Liver (tissue), 9 donors: ENCODE results near the gene EMX1. TPM values are rescaled to one million over a fixed set of nuclear protein-coding genes. Genes with fewer than 3 reads are reported as not detected.

Source experiments
- DNase-seq: peaks from one replicate; pipeline ENCODE4 v3.0.0-alpha.2; 2017; ENCODE audit warnings: low spot score
- H3K27ac ChIP-seq, 2 donors: one replicate each; pipeline ENCODE4 v1.7.0; 2013; ENCODE audit warnings: inconsistent platforms in 2 of 2, low read length in 2 of 2, control low read depth in 1 of 2, low read depth in 1 of 2, mild to moderate bottlenecking in 1 of 2
- H3K27me3 ChIP-seq, 4 donors: one replicate each; pipeline versions ENCODE4 v1.6.1 to v1.7.0; 2013; ENCODE audit warnings: low read length in 3 of 4, inconsistent platforms in 1 of 4, mild to moderate bottlenecking in 1 of 4, moderate library complexity in 1 of 4; ENCODE audit not compliant: control insufficient read depth in 4 of 4, insufficient read depth in 4 of 4
- H3K36me3 ChIP-seq, 4 donors: one replicate each; pipeline versions ENCODE4 v1.6.1 to v1.7.0; 2013; ENCODE audit warnings: low read length in 3 of 4, mild to moderate bottlenecking in 3 of 4, low read depth in 1 of 4, moderate library complexity in 1 of 4; ENCODE audit not compliant: control insufficient read depth in 4 of 4, insufficient read depth in 3 of 4
- H3K4me1 ChIP-seq, 4 donors: one replicate each; pipeline versions ENCODE4 v1.6.1 to v1.7.0; 2013; ENCODE audit warnings: low read length in 3 of 4, mild to moderate bottlenecking in 3 of 4, moderate library complexity in 1 of 4; ENCODE audit not compliant: control insufficient read depth in 4 of 4, insufficient read depth in 4 of 4
- H3K4me3 ChIP-seq, 3 donors: one replicate each; pipeline versions ENCODE4 v1.6.1 to v1.7.0; 2013; ENCODE audit warnings: low read length in 3 of 3, control low read depth in 1 of 3, low read depth in 1 of 3, mild to moderate bottlenecking in 1 of 3
- H3K9ac ChIP-seq, 2 donors: one replicate each; pipeline ENCODE4 v1.7.0; 2013; ENCODE audit warnings: low read length in 2 of 2, mild to moderate bottlenecking in 2 of 2, moderate library complexity in 2 of 2, control low read depth in 1 of 2, low read depth in 1 of 2
- H3K9me3 ChIP-seq, 4 donors: one replicate each; pipeline versions ENCODE4 v1.6.1 to v1.7.0; 2013; ENCODE audit warnings: low read length in 3 of 4; ENCODE audit not compliant: control insufficient read depth in 4 of 4
- ATF3 ChIP-seq: IDR thresholded peaks from 2 replicates; pipeline ENCODE4 v1.6.1; 2016; ENCODE audit warnings: antibody characterized with exemption
- CTCF ChIP-seq: fragments of 150-350 bp; IDR thresholded peaks from 2 replicates; pipeline ENCODE4 v1.5.1; 2017; ENCODE audit warnings: improper control_type of control experiment, low read depth, low read length; ENCODE audit not compliant: missing input control
- EGR1 ChIP-seq, 2 donors: IDR thresholded peaks; 2 replicates each; pipeline ENCODE4 v1.6.1; 2016 to 2018; ENCODE audit warnings: antibody characterized with exemption in 2 of 2, low read depth in 2 of 2
- FOXA1 ChIP-seq: IDR thresholded peaks from 2 replicates; pipeline ENCODE4 v1.6.1; 2016; ENCODE audit warnings: antibody characterized with exemption
- FOXA2 ChIP-seq: IDR thresholded peaks from 2 replicates; pipeline ENCODE4 v1.6.1; 2016; ENCODE audit warnings: antibody characterized with exemption
- GABPA ChIP-seq, 2 donors: IDR thresholded peaks in 1 of 2; conservative IDR thresholded peaks in 1 of 2; 2 replicates each; pipeline ENCODE4 v1.6.1; 2016; ENCODE audit warnings: antibody characterized with exemption in 2 of 2, mild to moderate bottlenecking in 1 of 2, moderate library complexity in 1 of 2
- HNF4A ChIP-seq, 2 donors: conservative IDR thresholded peaks; 2 replicates each; pipeline ENCODE4 v1.6.1; 2016; ENCODE audit warnings: antibody characterized with exemption in 2 of 2, mild to moderate bottlenecking in 2 of 2
- HNF4G ChIP-seq: IDR thresholded peaks from 2 replicates; pipeline ENCODE4 v1.6.1; 2016; ENCODE audit warnings: antibody characterized with exemption
- JUND ChIP-seq, 2 donors: IDR thresholded peaks; 2 replicates each; pipeline ENCODE4 v1.6.1; 2016; ENCODE audit warnings: antibody characterized with exemption in 2 of 2
- MAX ChIP-seq: IDR thresholded peaks from 2 replicates; pipeline ENCODE4 v1.6.1; 2016; ENCODE audit warnings: antibody characterized with exemption
- NR2F2 ChIP-seq: IDR thresholded peaks from 2 replicates; pipeline ENCODE4 v1.6.1; 2016; ENCODE audit warnings: antibody characterized with exemption
- RAD21 ChIP-seq, 2 donors: IDR thresholded peaks; 2 replicates each; pipeline ENCODE4 v1.6.1; 2016; ENCODE audit warnings: antibody characterized with exemption in 2 of 2, mild to moderate bottlenecking in 2 of 2
- REST ChIP-seq: IDR thresholded peaks from 2 replicates; pipeline ENCODE4 v1.6.1; 2016; ENCODE audit warnings: antibody characterized with exemption, mild to moderate bottlenecking
- RXRA ChIP-seq, 2 donors: IDR thresholded peaks; 2 replicates each; pipeline ENCODE4 v1.6.1; 2017 to 2018; ENCODE audit warnings: antibody characterized with exemption in 2 of 2, mild to moderate bottlenecking in 1 of 2
- SP1 ChIP-seq: IDR thresholded peaks from 2 replicates; pipeline ENCODE4 v1.6.1; 2018; ENCODE audit warnings: antibody characterized with exemption, mild to moderate bottlenecking
- TAF1 ChIP-seq: conservative IDR thresholded peaks from 2 replicates; pipeline ENCODE4 v1.6.1; 2016; ENCODE audit warnings: antibody characterized with exemption, mild to moderate bottlenecking
- YY1 ChIP-seq: IDR thresholded peaks from 2 replicates; pipeline ENCODE4 v1.6.1; 2016; ENCODE audit warnings: antibody characterized with exemption, mild to moderate bottlenecking
- ZBTB33 ChIP-seq: IDR thresholded peaks from 2 replicates; pipeline ENCODE4 v1.6.1; 2016; ENCODE audit warnings: antibody characterized with exemption
- WGBS: extraction: QIAGEN DNeasy Blood & Tissue Kit; methylation state at CpG from one replicate; pipeline ENCODE4 v1.1.7; 2013; 5-methylcytosine and 5-hydroxymethylcytosine counted together
- polyA plus RNA-seq, 2 donors: library from polyadenylated mRNA; stranded (reverse) in 1 of 2; unstranded in 1 of 2; fragments of 200-250 nt in 1 of 2; fragments of >200 nt in 1 of 2; fragmentation: Nextera tagmentation in 1 of 2; extraction: Ambion mirVana in 1 of 2; gene quantifications; one replicate each; pipeline versions ENCODE4 v1.2.1 to v1.2.3, GENCODE V29; 2013 to 2015
- total RNA-seq, 2 donors: library from RNA; depleted of rRNA; stranded (reverse); fragments of >200 nt; gene quantifications; one replicate each; pipeline ENCODE4 v1.2.3, GENCODE V29; 2014
- donor health status: healthy.
- donor health status: healthy.
- donor health status: healthy.
- donor health status: healthy.
- donor health status: healthy.

EMX1 gene
- total RNA-seq = under 1 TPM in 1 of 2 donors, not detected in 1; 0.08 TPM
- under 1 TPM; 0.06 to 0.18 TPM for polyA plus RNA-seq

- H3K27me3 ChIP-seq = peaks cover 4 to 39% (median 21%) of the 10 kb centered on the region in 4 donors
- WGBS = 1% methylated on average over 82 of the region's 82 CpGs
These were observed at the start of gene EMX1 for GRCh38 chr2:72917138-72917876. EMX1 (plus strand) TSS chr2:72917519; CDS start chr2:72917853, 334 bp downstream.

More at GRCh38 chr2:72917138-72917876, at the start of gene EMX1:
- Histone ChIP-seq H3K4me1 (peaks cover 20 to 30% (median 25%) of the 10 kb centered on the region in 4 donors), H3K9me3 (peaks cover 0 to 4% (median 0%) of the 10 kb centered on the region in 4 donors), H3K36me3 (no peaks in the 10 kb centered on the region), H3K4me3 (peak within 1 kb of the TSS in 2 of 3 donors; percentile 23 to 51), H3K9ac (no peak within 1 kb of the TSS), H3K27ac (no peak within 1 kb of the TSS)
- DNase-seq = peak; percentile 60
- TF ChIP-seq JUND (IDR thresholded peaks at IDR 0.05) (no peak), TAF1 (no peak), EGR1 (IDR thresholded peaks at IDR 0.05; ENCODE audit: low read depth in 2 of 2) (no peak), ATF3 (no peak), GABPA (IDR thresholded peaks at IDR 0.05 in 1 of 2, conservative IDR thresholded peaks at IDR 0.05 in 1 of 2) (no peak), YY1 (no peak), HNF4G (no peak), NR2F2 (no peak), FOXA1 (no peak), ZBTB33 (no peak), RAD21 (IDR thresholded peaks at IDR 0.05) (no peak), MAX (no peak), CTCF (no peak), SP1 (no peak), HNF4A (conservative IDR thresholded peaks at IDR 0.05) (no peak), REST (no peak), FOXA2 (no peak), RXRA (IDR thresholded peaks at IDR 0.05) (no peak)
